ENCODE results near the gene ELOVL6. TPM values are rescaled to one million over a fixed set of nuclear protein-coding genes. Genes with fewer than 3 reads are reported as not detected.
"Not testable (repeated sequence)": the region's sequence is repeated elsewhere in the genome, so short reads cannot be mapped to it uniquely, and the experiment has no call there.

Gene ELOVL6
- total RNA-seq, 4 donors from 2014 or later = 2.1 to 4.1 (median 3.3) TPM

- 92% methylated on average over 2 of the region's 2 CpGs for WGBS, 2 donors
- TF ChIP-seq CTCF (IDR thresholded peaks at IDR 0.05) = no peak
- no peak for TF ChIP-seq POLR2A (IDR thresholded peaks at IDR 0.05)
- Histone ChIP-seq H3K9me3 (no peaks in the 10 kb centered on the region), H3K27ac (no peak overlapping the region), H3K4me3 (replicated peaks in 1 of 3) (no peak overlapping the region), H3K36me3 (no peaks in the 10 kb centered on the region), H3K4me1 (no peaks in the 10 kb centered on the region), H3K27me3 (no peaks in the 10 kb centered on the region)
- intact Hi-C loops (cut with DNase I) = no loop called here
- DNase-seq = no peak
Observed at GRCh38 chr4:110224142-110224541, 25.7 kb upstream of the ELOVL6 start.

- H3K4me3 ChIP-seq (replicated peaks in 1 of 3); H3K27me3 ChIP-seq; DNase-seq; intact Hi-C loops (cut with DNase I); H3K4me1 ChIP-seq; H3K27ac ChIP-seq; H3K36me3 ChIP-seq; H3K9me3 ChIP-seq: not testable (repeated sequence)
- WGBS, 2 donors = 96 to 97% methylated on average over 1 of the region's 1 CpG
Observed at GRCh38 chr4:110218935-110219334, 20.5 kb upstream of the ELOVL6 start.

DNA sequence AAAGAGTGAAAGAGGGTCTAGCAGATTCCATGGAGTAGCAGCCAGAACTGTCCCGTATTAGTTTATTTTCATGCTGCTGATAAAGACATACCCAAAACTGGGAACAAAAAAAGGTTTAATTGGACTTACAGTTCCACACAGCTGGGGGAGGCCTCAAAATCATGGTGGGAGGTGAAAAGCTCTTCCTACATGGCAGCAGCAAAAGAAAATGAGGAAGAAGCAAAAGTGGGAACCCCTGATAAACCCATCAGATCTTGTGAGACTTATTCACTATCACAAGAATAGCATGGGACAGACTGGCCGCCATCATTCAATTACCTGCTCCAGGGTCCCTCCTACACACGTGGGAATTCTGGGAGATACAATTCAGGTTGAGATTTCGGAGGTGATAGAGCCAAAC is 18.8 kb upstream of the ELOVL6 start:
- intact Hi-C loops (cut with DNase I) = not testable (repeated sequence)
- 84 to 88% methylated on average over 4 of the region's 4 CpGs for WGBS, 2 donors

DNA sequence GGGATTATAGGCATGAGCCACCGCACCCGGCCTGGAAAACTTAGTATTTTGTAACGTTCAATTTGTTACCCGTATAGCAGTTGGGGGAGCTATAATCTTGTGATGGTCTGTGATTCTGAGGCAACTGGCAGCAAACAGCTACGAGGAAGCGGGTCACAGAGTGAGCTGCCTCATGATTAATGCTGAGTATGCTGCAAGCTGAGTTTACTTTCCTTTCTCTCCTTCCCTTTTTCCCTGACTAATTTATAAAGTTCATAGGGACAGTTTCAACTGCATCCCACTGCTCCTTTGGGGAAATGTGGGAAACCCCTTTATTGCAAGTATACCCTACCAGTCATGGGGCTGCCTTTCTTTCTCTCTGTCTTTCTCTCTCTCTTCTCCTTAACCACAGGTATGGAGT is 17.7 kb upstream of the ELOVL6 start:
- no peak overlapping the region for H3K4me3 ChIP-seq (replicated peaks in 1 of 3)
- H3K4me1 ChIP-seq = no peaks in the 10 kb centered on the region
- H3K27me3 ChIP-seq = no peaks in the 10 kb centered on the region
- no peaks in the 10 kb centered on the region for H3K9me3 ChIP-seq
- no peak for DNase-seq
- H3K36me3 ChIP-seq = no peaks in the 10 kb centered on the region
- WGBS, 2 donors = 78 to 84% methylated on average over 6 of the region's 6 CpGs
- no peak for TF ChIP-seq POLR2A (IDR thresholded peaks at IDR 0.05)
- TF ChIP-seq CTCF (IDR thresholded peaks at IDR 0.05) = no peak
- no peak overlapping the region for H3K27ac ChIP-seq
- intact Hi-C loops (cut with DNase I) = no loop called here

More for the DNA sequence above, 18.8 kb upstream of the ELOVL6 start:
- H3K4me3 ChIP-seq (replicated peaks in 1 of 3); DNase-seq; H3K4me1 ChIP-seq; H3K27me3 ChIP-seq; H3K27ac ChIP-seq; H3K36me3 ChIP-seq; H3K9me3 ChIP-seq: not testable (repeated sequence)

- no peaks in the 10 kb centered on the region for H3K9me3 ChIP-seq
- WGBS, 2 donors = 62 to 73% methylated on average over 2 of the region's 2 CpGs
- TF ChIP-seq POLR2A (IDR thresholded peaks at IDR 0.05) (no peak), CTCF (IDR thresholded peaks at IDR 0.05) (no peak)
- H3K4me1 ChIP-seq = no peaks in the 10 kb centered on the region
- DNase-seq = no peak
- H3K27ac ChIP-seq = no peak overlapping the region
- no peaks in the 10 kb centered on the region for H3K36me3 ChIP-seq
- intact Hi-C loops (cut with DNase I) = loop anchor here (5.0 kb wide), 1 partner anchor 159 kb away; no protein-coding TSS in a partner anchor
- H3K27me3 ChIP-seq = no peaks in the 10 kb centered on the region
- H3K4me3 ChIP-seq (replicated peaks in 1 of 3) = no peak overlapping the region
Observed at GRCh38 chr4:110211770-110212061, 13.3 kb upstream of the ELOVL6 start.

GRCh38 chr4:110211007-110211769 is 12.8 kb upstream of the ELOVL6 start:
- H3K9me3 ChIP-seq = no peaks in the 10 kb centered on the region
- intact Hi-C loops (cut with DNase I) = loop anchor here (5.0 kb wide), 1 partner anchor 159 kb away; no protein-coding TSS in a partner anchor
- no peaks in the 10 kb centered on the region for H3K4me1 ChIP-seq
- H3K27ac ChIP-seq = no peak overlapping the region
- TF ChIP-seq POLR2A (IDR thresholded peaks at IDR 0.05) (no peak), CTCF (IDR thresholded peaks at IDR 0.05) (peak in 5 of 6 experiments; percentile 46 to 82 (median 70))
- H3K36me3 ChIP-seq = no peaks in the 10 kb centered on the region
- H3K4me3 ChIP-seq (replicated peaks in 1 of 3) = no peak overlapping the region
- H3K27me3 ChIP-seq = no peaks in the 10 kb centered on the region
- DNase-seq = peak; percentile 29 to 33
- 78 to 81% methylated on average over 13 of the region's 13 CpGs for WGBS, 2 donors

Measured in thyroid gland (tissue), 4 donors.